Colonic mucosa (tissue), 4 donors: ENCODE measurements around the gene PPFIA2. TPM values are rescaled to one million over a fixed set of nuclear protein-coding genes. Genes with fewer than 3 reads are reported as not detected.

ENCODE experiments used
- DNase-seq: peaks from one replicate; pipeline ENCODE4 v3.0.0-alpha.2; 2020
- H3K27ac ChIP-seq: fragments of 200-600 bp; one replicate; pipeline ENCODE4 v1.8.0; 2021
- H3K27me3 ChIP-seq: fragments of 200-600 bp; one replicate; pipeline ENCODE4 v1.8.0; 2021
- H3K36me3 ChIP-seq: fragments of 200-600 bp; one replicate; pipeline ENCODE4 v1.8.0; 2021
- H3K4me1 ChIP-seq: fragments of 200-600 bp; one replicate; pipeline ENCODE4 v1.8.0; 2021; ENCODE audit warnings: mild to moderate bottlenecking
- H3K4me3 ChIP-seq: fragments of 200-600 bp; one replicate; pipeline ENCODE4 v1.8.0; 2021
- H3K9ac ChIP-seq, 2 donors: one replicate each; pipeline ENCODE4 v1.7.0; 2013; ENCODE audit warnings: control low read depth in 2 of 2, low read depth in 2 of 2, low read length in 2 of 2
- H3K9me3 ChIP-seq: fragments of 200-600 bp; one replicate; pipeline ENCODE4 v1.8.0; 2021
- CTCF ChIP-seq: fragments of 200-600 bp; IDR thresholded peaks from one replicate; pipeline ENCODE4 v1.8.0; 2022; ENCODE audit warnings: antibody characterized with exemption, mild to moderate bottlenecking
- intact Hi-C: fragments of 100-400 bp; cut with DNase I; formaldehyde crosslinking; loops from one replicate; pipeline ENCODE4 v1.14.1; 2022
- total RNA-seq, 2 donors: library from RNA; stranded (reverse); fragmentation: NEBNext Ultra II Directional in 1 of 2; extraction: Animal tissue kit (Norgen Biotek cat#: 25700) in 1 of 2; gene quantifications; one replicate each; pipeline ENCODE4 v1.2.1, GENCODE V29; 2021
- donor health status: healthy.
- donor health status: DM: no; HTN: no; CAD: no.
- donor health status: DM: no; HTN: no; CAD: no.

The PPFIA2 gene
- total RNA-seq, 2 donors from 2014 or later = 0.49 to 2.2 TPM

DNA sequence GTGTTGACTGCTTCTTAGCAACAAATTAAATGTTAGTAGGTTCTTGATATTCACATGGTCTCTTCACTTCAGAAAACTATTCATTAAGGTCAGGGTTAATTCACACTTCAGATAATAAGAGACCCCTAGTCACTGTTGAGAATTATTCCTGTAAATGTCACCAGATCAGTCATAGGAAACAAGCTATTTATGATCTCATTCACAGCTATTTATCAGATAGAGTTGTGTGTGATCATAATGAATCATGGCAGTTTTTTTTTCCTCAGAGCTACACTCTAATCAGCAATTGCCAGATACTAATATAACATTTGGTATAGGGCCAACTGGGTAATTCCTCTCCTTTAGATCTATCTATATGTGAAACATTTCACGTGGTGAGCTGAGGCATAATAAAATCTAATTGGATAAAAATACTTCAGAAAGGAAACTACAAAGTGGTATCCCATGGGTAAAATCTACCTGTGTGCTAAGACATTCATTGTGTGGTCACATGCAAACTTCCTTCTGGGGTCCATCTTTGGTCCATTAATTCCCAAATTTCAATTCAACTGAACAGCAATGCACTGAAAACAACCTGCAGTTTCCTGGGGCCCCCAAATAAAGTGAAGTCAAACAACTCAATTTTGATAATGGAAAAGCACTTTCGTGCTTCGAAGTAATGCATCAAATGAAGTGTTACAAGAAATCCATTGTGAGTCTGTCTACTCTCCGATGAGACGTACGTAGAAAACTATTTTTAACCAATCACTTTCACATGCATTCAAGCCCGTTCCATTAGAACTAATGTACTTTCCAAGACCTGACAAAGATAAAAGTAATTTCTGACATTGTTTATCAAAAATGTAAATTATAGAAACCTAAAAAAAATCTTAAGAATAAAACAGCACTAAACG lies 484.3 kb downstream of the PPFIA2 start:
- Histone ChIP-seq H3K9ac (no peak overlapping the region), H3K27ac (no peak overlapping the region), H3K4me3 (no peak overlapping the region), H3K4me1 (no peaks in the 10 kb centered on the region), H3K9me3 (no peaks in the 10 kb centered on the region), H3K36me3 (no peaks in the 10 kb centered on the region), H3K27me3 (no peaks in the 10 kb centered on the region)
- no peak for TF ChIP-seq CTCF
- intact Hi-C loops = no loop called here
- DNase-seq = no peak

DNA sequence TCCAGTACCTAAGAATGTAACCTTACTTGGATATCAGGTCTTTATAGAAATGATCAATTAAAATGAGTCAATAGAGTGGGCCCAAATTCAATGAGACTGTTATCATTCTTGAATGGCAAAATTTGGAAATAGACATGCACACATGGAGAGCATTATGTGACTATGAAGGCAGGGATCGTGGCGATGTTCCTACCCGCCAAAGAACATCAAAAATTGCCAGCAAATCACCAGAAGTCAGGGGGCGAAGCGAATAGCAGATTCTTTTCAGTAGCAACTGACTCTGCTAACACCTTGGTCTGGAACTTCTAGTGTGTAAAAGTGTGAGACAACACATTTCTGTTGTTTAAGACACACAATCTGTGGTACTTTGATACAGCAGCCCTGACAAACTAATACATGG lies 488.8 kb downstream of the PPFIA2 start:
- no peak for DNase-seq
- H3K4me3 ChIP-seq = no peak overlapping the region
- no peak for TF ChIP-seq CTCF
- no peak overlapping the region for H3K9ac ChIP-seq
- H3K36me3 ChIP-seq = no peaks in the 10 kb centered on the region
- H3K4me1 ChIP-seq = no peaks in the 10 kb centered on the region
- H3K27me3 ChIP-seq = no peaks in the 10 kb centered on the region
- intact Hi-C loops = no loop called here
- no peak overlapping the region for H3K27ac ChIP-seq
- H3K9me3 ChIP-seq = no peaks in the 10 kb centered on the region

GRCh38 chr12:81263072-81263471 lies 496.1 kb downstream of the PPFIA2 start:
- H3K9ac ChIP-seq = no peak overlapping the region
- TF ChIP-seq CTCF = no peak
- intact Hi-C loops = no loop called here

DNA sequence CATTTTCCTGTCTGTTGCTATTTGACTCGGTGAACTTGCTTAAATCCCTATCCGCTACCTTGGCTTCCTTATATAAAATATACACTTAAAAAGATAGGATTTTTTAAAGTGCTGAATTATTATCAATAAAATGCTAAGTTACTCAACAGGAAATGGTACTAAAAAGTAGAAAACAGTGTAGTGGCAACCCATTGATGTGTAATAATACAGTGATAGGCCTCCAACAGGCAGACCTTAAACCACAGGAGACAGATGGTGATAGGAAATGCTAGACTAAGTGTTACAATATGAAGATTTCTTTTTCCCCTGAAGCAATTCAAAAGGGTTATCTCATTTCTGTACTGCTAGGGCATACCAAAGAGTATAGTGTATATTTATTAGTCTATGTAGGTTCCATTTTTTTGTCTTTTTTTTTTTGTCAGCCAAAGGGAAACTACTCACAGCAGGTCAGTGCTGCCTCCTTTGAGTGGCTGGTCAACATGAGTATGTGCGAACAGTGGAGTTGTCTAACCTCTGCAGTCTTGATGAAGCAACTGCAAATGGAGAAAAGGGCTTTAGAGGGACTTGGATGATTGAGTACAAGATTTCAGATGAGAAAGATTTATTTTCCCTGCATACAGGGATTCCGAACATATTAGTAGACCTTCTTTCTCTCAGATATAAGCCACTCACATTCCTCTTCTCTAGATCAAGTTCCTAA lies 497.5 kb downstream of the PPFIA2 start:
- Histone ChIP-seq H3K27me3 (no peaks in the 10 kb centered on the region), H3K36me3 (no peaks in the 10 kb centered on the region), H3K4me3 (no peak overlapping the region), H3K27ac (no peak overlapping the region), H3K9me3 (no peaks in the 10 kb centered on the region), H3K4me1 (no peaks in the 10 kb centered on the region), H3K9ac (no peak overlapping the region)
- DNase-seq = no peak
- intact Hi-C loops = no loop called here
- TF ChIP-seq CTCF = no peak

More at GRCh38 chr12:81263072-81263471, 496.1 kb downstream of the PPFIA2 start:
- DNase-seq = no peak
- no peaks in the 10 kb centered on the region for H3K9me3 ChIP-seq
- no peaks in the 10 kb centered on the region for H3K36me3 ChIP-seq
- H3K4me3 ChIP-seq = no peak overlapping the region
- H3K4me1 ChIP-seq = no peaks in the 10 kb centered on the region
- H3K27ac ChIP-seq = no peak overlapping the region
- H3K27me3 ChIP-seq = no peaks in the 10 kb centered on the region

DNA sequence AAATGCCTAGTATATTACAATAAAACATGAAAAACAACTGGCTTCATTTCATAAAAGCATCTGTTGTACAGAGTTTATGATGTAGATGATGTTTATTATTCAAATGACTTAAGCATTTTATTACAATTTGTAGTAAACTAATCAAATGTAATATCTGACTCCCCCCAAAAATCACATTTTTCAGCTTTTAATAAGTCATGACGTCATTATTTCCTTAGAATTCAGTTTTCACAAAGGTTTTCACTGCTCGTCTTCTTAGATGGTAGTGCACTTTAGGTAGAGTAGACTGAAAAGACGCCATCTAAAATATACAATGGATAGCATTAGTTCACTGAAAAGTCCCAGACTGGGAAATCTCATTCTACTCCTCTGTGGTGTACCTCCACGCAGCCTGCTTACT lies 499.8 kb downstream of the PPFIA2 start:
- Histone ChIP-seq H3K36me3 (no peaks in the 10 kb centered on the region), H3K27me3 (no peaks in the 10 kb centered on the region), H3K4me3 (no peak overlapping the region), H3K9me3 (no peaks in the 10 kb centered on the region), H3K9ac (no peak overlapping the region), H3K4me1 (no peaks in the 10 kb centered on the region), H3K27ac (no peak overlapping the region)
- intact Hi-C loops = loop anchor here (5.0 kb wide), 1 partner anchor 422 kb away; no protein-coding TSS in a partner anchor
- TF ChIP-seq CTCF = no peak
- DNase-seq = no peak
